ENCODE measurements around the gene TTC34.
"Not testable (repeated sequence)": the region's sequence is repeated elsewhere in the genome, so short reads cannot be mapped to it uniquely, and the experiment has no call there.

- TF ChIP-seq EZH2phosphoT487 (IDR thresholded peaks at IDR 0.05; ENCODE audit: unreplicated experiment); EZH2 (IDR thresholded peaks at IDR 0.05; ENCODE audit: low read depth, unreplicated experiment): not testable (repeated sequence)
- TF ChIP-seq, protein P1, sequence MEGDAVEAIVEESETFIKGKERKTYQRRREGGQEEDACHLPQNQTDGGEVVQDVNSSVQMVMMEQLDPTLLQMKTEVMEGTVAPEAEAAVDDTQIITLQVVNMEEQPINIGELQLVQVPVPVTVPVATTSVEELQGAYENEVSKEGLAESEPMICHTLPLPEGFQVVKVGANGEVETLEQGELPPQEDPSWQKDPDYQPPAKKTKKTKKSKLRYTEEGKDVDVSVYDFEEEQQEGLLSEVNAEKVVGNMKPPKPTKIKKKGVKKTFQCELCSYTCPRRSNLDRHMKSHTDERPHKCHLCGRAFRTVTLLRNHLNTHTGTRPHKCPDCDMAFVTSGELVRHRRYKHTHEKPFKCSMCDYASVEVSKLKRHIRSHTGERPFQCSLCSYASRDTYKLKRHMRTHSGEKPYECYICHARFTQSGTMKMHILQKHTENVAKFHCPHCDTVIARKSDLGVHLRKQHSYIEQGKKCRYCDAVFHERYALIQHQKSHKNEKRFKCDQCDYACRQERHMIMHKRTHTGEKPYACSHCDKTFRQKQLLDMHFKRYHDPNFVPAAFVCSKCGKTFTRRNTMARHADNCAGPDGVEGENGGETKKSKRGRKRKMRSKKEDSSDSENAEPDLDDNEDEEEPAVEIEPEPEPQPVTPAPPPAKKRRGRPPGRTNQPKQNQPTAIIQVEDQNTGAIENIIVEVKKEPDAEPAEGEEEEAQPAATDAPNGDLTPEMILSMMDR (conservative IDR thresholded peaks at IDR 0.05; ENCODE audit: low read depth in 2 of 2), result not testable (repeated sequence)
Measured at GRCh38 chr1:2655598-2656434, 145.7 kb downstream of the TTC34 start.
